Muscle layer of duodenum (tissue), 2 donors: ENCODE results near the gene OTUD1.

Experiments used
- H3K27ac ChIP-seq: one replicate; pipeline ENCODE4 v1.7.0; 2013; ENCODE audit warnings: mild to moderate bottlenecking, low read length
- H3K27me3 ChIP-seq: one replicate; pipeline ENCODE4 v1.7.0; 2013; ENCODE audit warnings: low read depth, mild to moderate bottlenecking, control low read depth, low read length
- H3K36me3 ChIP-seq, 2 donors: one replicate each; pipeline ENCODE4 v1.7.0; 2013; ENCODE audit warnings: low read length in 2 of 2, control low read depth in 1 of 2, mild to moderate bottlenecking in 1 of 2; ENCODE audit not compliant: insufficient read depth in 2 of 2, control insufficient read depth in 1 of 2
- H3K4me1 ChIP-seq, 2 donors: one replicate each; pipeline ENCODE4 v1.7.0; 2013; ENCODE audit warnings: low read length in 2 of 2, mild to moderate bottlenecking in 2 of 2, control low read depth in 1 of 2, moderate library complexity in 1 of 2; ENCODE audit not compliant: insufficient read depth in 2 of 2, control insufficient read depth in 1 of 2
- H3K4me3 ChIP-seq, 2 donors: one replicate each; pipeline ENCODE4 v1.7.0; 2013; ENCODE audit warnings: low read length in 2 of 2, low read depth in 1 of 2, mild to moderate bottlenecking in 1 of 2
- H3K9me3 ChIP-seq, 2 donors: one replicate each; pipeline ENCODE4 v1.7.0; 2013; ENCODE audit warnings: low read length in 2 of 2, control low read depth in 1 of 2, mild to moderate bottlenecking in 1 of 2; ENCODE audit not compliant: control insufficient read depth in 1 of 2
- donor health status: healthy.

Gene OTUD1

DNA sequence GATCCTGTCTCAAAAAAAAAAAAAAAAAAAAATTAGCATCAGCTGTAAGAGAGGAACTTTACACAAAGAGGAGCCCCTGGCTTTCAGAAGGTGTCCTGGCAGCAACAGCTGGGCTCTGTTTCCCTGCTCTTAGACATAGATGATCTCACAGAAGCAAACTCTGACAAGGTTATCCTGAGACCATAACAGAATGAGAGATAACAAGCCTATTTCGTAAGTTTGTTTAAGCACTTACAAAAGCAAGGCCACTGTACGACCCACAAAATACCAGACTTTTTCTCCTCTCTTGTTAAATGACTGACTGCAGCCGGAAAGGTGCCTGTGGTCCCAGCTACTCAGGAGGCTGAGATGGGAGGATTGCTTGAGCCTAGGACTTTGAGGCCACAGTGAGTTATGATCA lies 33.3 kb upstream of the OTUD1 start:
- H3K27me3 ChIP-seq = no peaks in the 10 kb centered on the region
- H3K9me3 ChIP-seq = no peaks in the 10 kb centered on the region
- no peaks in the 10 kb centered on the region for H3K4me1 ChIP-seq
- H3K4me3 ChIP-seq = no peak overlapping the region
- no peaks in the 10 kb centered on the region for H3K36me3 ChIP-seq
- H3K27ac ChIP-seq = no peak overlapping the region

DNA sequence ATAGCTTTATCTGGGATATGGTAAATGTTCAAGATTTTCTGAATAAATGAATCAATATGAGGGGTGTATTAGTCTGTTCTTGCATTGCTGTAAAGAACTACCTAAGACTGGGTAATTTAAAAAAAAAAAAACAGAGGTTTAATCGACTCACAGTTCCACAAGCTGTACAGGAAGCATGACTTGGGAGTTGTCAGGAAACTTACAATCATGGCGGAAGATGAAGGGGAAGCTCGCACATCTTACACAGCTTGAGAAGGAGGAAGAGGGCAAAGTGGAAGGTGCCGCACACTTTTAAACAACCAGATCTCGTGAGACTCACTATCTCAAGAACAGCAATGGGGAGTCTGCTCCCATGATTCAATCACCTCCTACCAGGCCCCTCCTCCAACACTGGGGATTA lies 32.5 kb upstream of the OTUD1 start:
- H3K4me1 ChIP-seq = no peaks in the 10 kb centered on the region
- H3K4me3 ChIP-seq = no peak overlapping the region
- no peaks in the 10 kb centered on the region for H3K9me3 ChIP-seq
- no peaks in the 10 kb centered on the region for H3K36me3 ChIP-seq
- H3K27ac ChIP-seq = no peak overlapping the region
- no peaks in the 10 kb centered on the region for H3K27me3 ChIP-seq

DNA sequence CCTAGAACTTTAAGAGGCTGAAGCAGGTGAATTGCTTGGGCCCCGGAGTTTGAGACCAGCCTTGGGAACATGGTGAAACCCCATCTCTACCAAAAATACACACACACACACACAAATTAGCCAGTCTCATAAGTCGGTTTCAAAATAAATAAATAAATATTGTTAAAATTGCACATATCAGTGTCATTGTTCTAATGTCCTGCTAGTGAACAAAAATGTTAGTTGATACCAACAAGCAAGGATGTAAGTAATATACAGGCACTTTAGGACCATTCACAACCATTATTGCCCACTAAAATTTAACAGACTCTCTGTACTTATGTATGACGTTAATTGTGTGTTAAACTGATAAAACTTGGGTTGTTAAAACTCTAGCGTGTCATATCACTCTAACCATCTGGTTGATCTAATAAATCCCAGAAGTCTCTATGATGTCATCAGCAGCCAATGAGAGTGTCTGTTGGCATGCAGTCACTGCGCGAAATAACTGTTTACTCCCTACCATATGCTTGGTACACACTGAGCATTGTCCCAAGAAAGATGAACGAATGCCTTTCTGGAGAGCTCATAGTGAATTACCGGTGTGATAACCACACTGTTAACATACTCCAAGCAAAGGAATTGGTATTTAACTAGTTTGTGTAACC lies 30.4 kb upstream of the OTUD1 start:
- no peaks in the 10 kb centered on the region for H3K27me3 ChIP-seq
- H3K9me3 ChIP-seq = no peaks in the 10 kb centered on the region
- H3K27ac ChIP-seq = no peak overlapping the region
- no peak overlapping the region for H3K4me3 ChIP-seq
- H3K4me1 ChIP-seq = no peaks in the 10 kb centered on the region
- no peaks in the 10 kb centered on the region for H3K36me3 ChIP-seq

DNA sequence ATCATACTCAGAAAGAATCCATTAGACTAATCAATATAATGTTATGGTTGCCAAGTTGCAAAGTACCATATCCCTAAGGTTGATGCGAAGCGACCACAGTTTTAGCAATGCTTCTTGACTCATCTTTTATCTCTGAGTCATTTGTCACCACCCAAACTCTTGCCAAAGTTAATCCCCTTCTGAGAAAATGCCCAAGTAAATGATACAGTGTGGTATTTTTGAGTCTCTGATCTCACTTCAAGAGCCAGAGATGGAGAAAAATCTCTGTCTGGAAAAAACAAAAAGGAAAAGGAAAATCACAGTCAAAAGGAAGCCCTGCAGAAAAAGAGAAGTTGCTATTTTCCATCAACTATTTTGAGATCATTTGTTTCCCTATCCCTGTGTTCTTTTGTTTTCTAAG lies 26.7 kb upstream of the OTUD1 start:
- Histone ChIP-seq H3K4me1 (no peaks in the 10 kb centered on the region), H3K27ac (no peak overlapping the region), H3K36me3 (no peaks in the 10 kb centered on the region), H3K27me3 (no peaks in the 10 kb centered on the region), H3K9me3 (no peaks in the 10 kb centered on the region), H3K4me3 (no peak overlapping the region)

DNA sequence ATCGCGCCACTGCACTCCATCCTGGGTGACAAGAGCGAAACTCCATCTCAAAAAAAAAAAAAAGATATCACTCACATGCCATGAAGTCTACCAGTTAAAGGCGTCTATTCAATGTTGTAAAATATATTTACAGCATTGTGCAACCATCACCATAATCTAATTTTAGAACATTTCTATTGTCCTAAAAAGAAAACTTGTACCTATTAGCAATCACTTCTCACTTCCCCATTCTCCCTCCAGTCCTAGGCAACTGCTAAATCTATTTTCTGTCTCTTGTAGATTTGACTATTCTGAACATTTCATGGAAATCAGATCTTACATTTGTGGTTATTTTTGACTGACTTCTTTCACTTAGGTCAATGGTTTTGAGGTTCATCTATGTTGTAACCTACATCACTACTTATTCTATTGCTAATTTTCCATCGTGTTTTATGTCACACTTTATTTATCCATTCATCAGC lies 25.2 kb upstream of the OTUD1 start:
- H3K36me3 ChIP-seq = no peaks in the 10 kb centered on the region
- no peak overlapping the region for H3K4me3 ChIP-seq
- no peaks in the 10 kb centered on the region for H3K4me1 ChIP-seq
- H3K27ac ChIP-seq = no peak overlapping the region
- no peaks in the 10 kb centered on the region for H3K9me3 ChIP-seq
- no peaks in the 10 kb centered on the region for H3K27me3 ChIP-seq

DNA sequence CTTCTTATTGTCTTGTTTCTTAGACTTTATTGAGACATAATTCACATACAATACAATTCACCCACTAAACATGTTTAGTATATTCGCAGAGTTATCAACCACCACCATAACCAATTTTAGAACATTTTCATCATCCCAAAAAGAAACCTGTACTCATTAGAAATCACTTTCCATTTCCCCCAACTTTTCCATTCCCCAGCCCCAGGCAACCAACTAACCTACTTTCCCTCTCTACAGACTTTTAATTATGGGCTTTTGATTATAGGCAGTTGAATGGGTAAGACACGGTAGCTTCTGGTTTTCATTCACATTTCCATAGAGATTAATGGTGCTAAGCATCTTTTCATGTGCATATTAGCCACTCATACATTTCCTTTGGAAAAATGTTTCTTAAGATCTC lies 24.2 kb upstream of the OTUD1 start:
- Histone ChIP-seq H3K27me3 (no peaks in the 10 kb centered on the region), H3K9me3 (no peaks in the 10 kb centered on the region), H3K4me3 (no peak overlapping the region), H3K27ac (no peak overlapping the region), H3K36me3 (no peaks in the 10 kb centered on the region), H3K4me1 (no peaks in the 10 kb centered on the region)

DNA sequence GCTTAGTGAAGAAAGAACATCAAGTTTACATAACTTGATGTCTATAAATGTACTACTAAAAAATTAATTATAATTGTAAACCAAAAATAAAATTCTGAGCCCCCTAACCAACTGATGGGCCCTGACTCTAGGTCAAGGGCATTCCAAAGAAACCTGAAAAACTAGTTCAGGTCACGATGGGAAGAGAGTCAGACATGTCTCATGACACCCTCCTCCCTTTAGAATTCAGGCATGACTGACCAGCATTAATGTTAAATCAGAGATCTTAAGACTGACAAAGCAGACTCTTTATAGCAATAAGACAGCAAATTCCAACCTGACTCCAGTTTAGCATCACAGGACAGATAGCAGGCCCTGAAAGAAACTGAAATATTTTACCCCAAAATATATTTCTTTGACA lies 21.6 kb upstream of the OTUD1 start:
- H3K9me3 ChIP-seq = no peaks in the 10 kb centered on the region
- H3K36me3 ChIP-seq = no peaks in the 10 kb centered on the region
- no peaks in the 10 kb centered on the region for H3K4me1 ChIP-seq
- no peak overlapping the region for H3K4me3 ChIP-seq
- H3K27me3 ChIP-seq = no peaks in the 10 kb centered on the region
- no peak overlapping the region for H3K27ac ChIP-seq

DNA sequence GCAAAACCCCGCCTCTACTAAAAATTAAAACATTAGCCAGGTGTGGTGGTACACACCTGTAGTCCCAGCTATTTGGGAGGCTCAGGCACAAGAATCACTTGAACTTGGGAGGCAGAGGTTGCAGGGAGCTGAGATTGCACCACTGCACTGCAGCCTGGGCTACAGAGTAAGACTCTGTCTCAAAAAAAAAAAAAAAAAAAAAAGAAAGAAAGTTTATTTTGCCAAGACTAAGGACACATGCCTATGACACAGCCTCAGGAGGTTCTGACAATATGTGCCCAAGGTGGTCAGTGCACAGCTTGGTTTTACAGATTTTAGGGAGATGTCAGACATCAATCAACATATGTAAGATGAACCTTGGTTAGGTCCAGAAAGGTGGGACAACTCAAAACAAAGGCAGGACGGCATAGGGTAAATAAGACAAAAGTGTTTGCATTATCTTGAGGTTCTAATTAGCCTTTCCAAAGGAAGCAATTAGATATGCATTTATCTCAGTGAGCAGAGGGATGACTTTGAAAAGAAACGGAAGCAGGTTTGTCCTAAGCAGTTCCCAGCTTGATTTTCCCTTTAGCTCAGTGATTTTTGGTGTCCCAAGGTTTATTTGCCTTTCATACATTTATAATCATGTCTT lies 20.7 kb upstream of the OTUD1 start:
- H3K27me3 ChIP-seq = no peaks in the 10 kb centered on the region
- H3K4me3 ChIP-seq = no peak overlapping the region
- H3K4me1 ChIP-seq = no peaks in the 10 kb centered on the region
- H3K27ac ChIP-seq = no peak overlapping the region
- no peaks in the 10 kb centered on the region for H3K9me3 ChIP-seq
- H3K36me3 ChIP-seq = no peaks in the 10 kb centered on the region

DNA sequence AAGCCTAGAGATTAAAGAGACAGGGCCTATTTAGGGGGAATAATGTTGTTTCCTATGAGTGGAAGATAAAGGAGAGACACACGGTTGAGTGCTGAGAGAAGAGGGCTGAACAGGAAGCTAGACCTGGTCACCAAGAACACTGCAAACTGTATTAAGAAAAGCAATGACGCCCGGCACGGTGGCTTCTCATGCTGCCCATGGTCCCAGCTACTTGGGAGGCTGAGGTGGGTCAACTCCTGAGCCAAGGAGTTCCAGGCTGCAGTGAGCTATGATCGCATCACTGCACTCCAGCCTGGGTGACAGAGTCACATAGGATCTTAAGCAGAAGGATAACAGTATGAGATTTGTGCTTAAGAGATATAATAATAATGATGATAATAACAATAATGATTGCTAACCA lies 19.7 kb upstream of the OTUD1 start:
- Histone ChIP-seq H3K36me3 (no peaks in the 10 kb centered on the region), H3K27ac (no peak overlapping the region), H3K4me1 (no peaks in the 10 kb centered on the region), H3K4me3 (no peak overlapping the region), H3K27me3 (no peaks in the 10 kb centered on the region), H3K9me3 (no peaks in the 10 kb centered on the region)

DNA sequence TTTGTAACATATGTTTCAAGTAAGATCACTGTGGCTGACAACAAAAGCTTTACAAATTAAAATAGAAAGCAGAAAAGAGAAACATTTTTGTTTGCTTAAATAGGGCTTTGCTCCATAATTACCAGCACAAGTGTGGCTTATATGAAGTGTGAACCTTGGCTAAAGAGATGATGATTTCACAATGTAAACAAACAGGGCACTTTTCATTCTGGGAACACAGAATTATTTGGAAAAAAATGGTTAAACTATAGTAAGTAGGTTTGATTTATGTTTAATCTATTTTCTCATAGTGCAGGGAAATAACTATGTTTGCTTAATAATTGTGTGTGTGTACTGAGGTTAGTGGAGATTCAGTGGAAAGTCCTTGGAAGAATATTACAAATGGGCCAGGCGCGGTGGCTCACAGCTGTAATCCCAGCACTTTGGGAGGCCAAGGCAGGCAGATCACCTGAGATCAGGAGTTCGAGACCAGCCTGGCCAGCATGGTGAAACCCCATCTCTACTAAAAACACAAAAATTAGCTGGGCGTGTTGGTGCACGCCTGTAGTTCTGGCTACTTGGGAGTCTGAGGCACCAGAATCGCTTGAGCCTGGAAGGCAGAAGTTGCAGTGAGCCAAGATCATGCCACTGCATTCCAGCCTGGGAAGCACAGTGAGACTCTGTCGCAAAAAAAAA lies 19.1 kb upstream of the OTUD1 start:
- Histone ChIP-seq H3K36me3 (no peaks in the 10 kb centered on the region), H3K4me1 (no peaks in the 10 kb centered on the region), H3K27ac (no peak overlapping the region), H3K4me3 (no peak overlapping the region), H3K27me3 (no peaks in the 10 kb centered on the region), H3K9me3 (no peaks in the 10 kb centered on the region)

DNA sequence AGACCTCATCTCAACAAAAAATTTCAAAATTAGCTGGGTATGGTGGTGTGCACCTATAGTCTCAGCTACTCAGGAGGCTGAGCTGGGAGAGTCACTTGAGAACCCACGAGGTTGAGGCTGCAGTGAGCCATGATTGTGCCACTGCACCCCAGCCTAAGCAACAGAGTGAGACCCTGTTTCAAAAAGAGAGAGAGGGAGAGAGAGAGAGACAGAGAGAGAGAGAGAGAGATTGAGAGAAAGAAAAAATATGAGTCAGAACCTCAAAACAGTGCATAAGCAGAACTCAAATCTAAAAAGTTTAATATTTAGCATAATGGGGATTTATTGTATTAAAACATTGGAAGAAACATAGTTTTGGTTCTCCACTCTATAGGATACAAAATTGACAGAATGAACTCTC lies 17.5 kb upstream of the OTUD1 start:
- no peaks in the 10 kb centered on the region for H3K9me3 ChIP-seq
- H3K4me1 ChIP-seq = no peaks in the 10 kb centered on the region
- no peak overlapping the region for H3K27ac ChIP-seq
- no peak overlapping the region for H3K4me3 ChIP-seq
- no peaks in the 10 kb centered on the region for H3K27me3 ChIP-seq
- H3K36me3 ChIP-seq = no peaks in the 10 kb centered on the region
